Activated T-cell treated with anti-CD3 and anti-CD28 coated beads, Interleukin-2, amount 50 U/mL, for 1 hour (primary cell): ENCODE measurements around the gene CLEC17A.
"Not testable (repeated sequence)": the region's sequence is repeated elsewhere in the genome, so short reads cannot be mapped to it uniquely, and the experiment has no call there.

ENCODE experiments used
- DNase-seq: peaks from one replicate; pipeline ENCODE4 v3.0.0-alpha.2; 2020

CLEC17A gene

GRCh38 chr19:14584372-14584771, 1.5 kb downstream of the CLEC17A start:
- DNase-seq, result not testable (repeated sequence)

- not testable (repeated sequence) for DNase-seq
Observed at GRCh38 chr19:14585187-14585586, 2.3 kb downstream of the CLEC17A start.

- DNase-seq, result not testable (repeated sequence)
Observed at GRCh38 chr19:14589433-14589832, 6.5 kb downstream of the CLEC17A start.

GRCh38 chr19:14595558-14595957, 12.7 kb downstream of the CLEC17A start:
- DNase-seq, result no peak

GRCh38 chr19:14599548-14600147, 16.8 kb downstream of the CLEC17A start:
- no peak for DNase-seq

- no peak for DNase-seq
Observed at GRCh38 chr19:14603990-14604387, 21.1 kb downstream of the CLEC17A start.

GRCh38 chr19:14606627-14607026, 23.7 kb downstream of the CLEC17A start:
- DNase-seq, result no peak

GRCh38 chr19:14611051-14611450, 28.2 kb downstream of the CLEC17A start:
- DNase-seq, result no peak

- not testable (repeated sequence) for DNase-seq
Observed at GRCh38 chr19:14612242-14612641, 29.4 kb downstream of the CLEC17A start.

- DNase-seq, result no peak
Observed at GRCh38 chr19:14612657-14613056, 29.8 kb downstream of the CLEC17A start.

- not testable (repeated sequence) for DNase-seq
Observed at GRCh38 chr19:14613399-14614098, 30.7 kb downstream of the CLEC17A start.

- DNase-seq, result no peak
Observed at GRCh38 chr19:14614099-14614412, 31.2 kb downstream of the CLEC17A start.

- DNase-seq, result no peak
Observed at GRCh38 chr19:14615623-14616022, 32.7 kb downstream of the CLEC17A start.

GRCh38 chr19:14616407-14616806, 33.5 kb downstream of the CLEC17A start:
- DNase-seq, result no peak

GRCh38 chr19:14619404-14619803, 36.5 kb downstream of the CLEC17A start:
- no peak for DNase-seq

GRCh38 chr19:14624491-14624890, 41.6 kb downstream of the CLEC17A start:
- DNase-seq, result not testable (repeated sequence)

GRCh38 chr19:14629557-14629956, 46.7 kb downstream of the CLEC17A start:
- DNase-seq, result no peak

- no peak for DNase-seq
Observed at GRCh38 chr19:14632286-14632685, 49.4 kb downstream of the CLEC17A start.

- no peak for DNase-seq
Observed at GRCh38 chr19:14639536-14640277, 56.8 kb downstream of the CLEC17A start.

GRCh38 chr19:14648506-14648905, 65.6 kb downstream of the CLEC17A start:
- no peak for DNase-seq

GRCh38 chr19:14649020-14649419, 66.1 kb downstream of the CLEC17A start:
- no peak for DNase-seq

- no peak for DNase-seq
Observed at GRCh38 chr19:14650161-14650560, 67.3 kb downstream of the CLEC17A start.

GRCh38 chr19:14654786-14655560, 72.1 kb downstream of the CLEC17A start:
- DNase-seq, result no peak
